Glomerular visceral epithelial cell (primary cell): ENCODE data around the gene LAMA4.

Experiments used
- DNase-seq: peaks from one replicate; pipeline ENCODE4 v3.0.0-alpha.2; 2016; ENCODE audit errors: extremely low spot score

Gene LAMA4

DNA sequence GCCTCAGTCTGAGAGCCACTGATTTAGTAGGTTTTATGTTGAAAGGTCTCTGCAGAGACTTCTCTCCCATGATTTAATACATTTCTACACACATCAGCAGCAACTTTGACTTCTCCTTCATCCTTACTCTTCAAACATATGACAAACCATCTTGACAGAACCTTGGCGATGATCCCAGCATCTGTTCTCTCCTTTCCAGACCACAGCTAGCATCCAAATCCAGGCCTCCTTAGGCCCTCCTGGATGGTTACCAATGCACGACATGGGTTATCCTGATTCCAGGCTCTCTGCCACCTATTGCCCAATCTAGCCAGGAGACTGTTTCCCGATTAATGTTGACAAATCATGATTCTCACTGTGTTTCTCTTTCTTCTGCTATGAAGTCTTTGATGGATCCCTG is 16.8 kb downstream of the LAMA4 start:
- peak; percentile 35 for DNase-seq

DNA sequence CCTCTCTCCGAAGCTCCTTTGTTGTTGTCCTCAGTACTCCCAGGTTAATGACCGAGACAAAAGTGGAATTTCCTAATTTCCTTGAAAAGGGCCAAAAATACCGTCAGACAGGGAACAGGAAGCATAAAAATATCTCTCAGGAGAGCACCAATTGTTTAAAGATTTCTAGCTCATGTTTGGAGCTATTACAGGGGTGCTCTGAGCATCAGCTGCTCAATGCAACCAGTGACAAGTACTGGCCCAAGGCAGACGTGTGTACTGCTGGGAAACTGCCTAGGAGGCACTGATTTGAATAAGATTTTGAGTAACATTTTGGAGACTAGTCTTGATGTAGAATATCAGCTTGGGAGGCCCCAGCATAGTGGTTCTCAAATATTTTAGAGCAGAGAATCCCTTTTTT is 17.3 kb downstream of the LAMA4 start:
- no peak for DNase-seq

DNA sequence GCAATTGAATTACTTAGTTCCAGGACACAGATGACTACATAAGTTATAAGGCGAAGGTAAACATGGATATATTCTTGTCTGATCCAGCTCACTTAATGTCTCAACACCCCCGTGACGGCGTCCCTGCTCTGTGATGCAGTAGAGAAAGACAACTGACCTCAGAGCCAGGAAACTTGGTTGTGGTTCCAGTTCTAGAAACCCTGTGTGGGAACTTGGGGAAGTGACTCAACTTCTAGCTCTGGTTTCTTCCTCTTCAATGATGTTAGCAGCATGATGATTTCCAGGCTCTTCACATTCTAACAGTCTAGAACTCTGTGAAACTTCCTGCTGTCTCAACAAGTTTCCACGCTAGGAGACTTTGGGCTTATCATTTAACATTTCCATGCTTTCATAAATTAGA is 18.4 kb downstream of the LAMA4 start:
- DNase-seq, result no peak

DNA sequence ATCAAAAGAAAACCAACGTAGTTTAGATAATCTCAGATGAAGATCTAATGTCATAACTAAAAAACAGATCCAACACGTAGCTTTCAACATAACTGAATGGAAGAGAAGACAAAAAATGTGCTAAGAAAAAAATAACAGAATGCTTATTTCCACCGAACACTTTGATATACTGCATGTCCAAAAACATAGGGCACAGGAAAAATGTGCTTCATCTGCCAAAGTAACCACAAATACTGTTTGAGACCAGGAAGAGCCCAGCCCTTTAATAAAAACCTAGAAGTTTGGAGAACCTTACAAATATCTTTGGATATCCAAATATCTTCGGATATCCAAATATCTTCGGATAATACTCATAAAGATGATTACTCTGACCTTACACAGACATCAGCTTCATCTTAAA is 19.8 kb downstream of the LAMA4 start:
- no peak for DNase-seq

DNA sequence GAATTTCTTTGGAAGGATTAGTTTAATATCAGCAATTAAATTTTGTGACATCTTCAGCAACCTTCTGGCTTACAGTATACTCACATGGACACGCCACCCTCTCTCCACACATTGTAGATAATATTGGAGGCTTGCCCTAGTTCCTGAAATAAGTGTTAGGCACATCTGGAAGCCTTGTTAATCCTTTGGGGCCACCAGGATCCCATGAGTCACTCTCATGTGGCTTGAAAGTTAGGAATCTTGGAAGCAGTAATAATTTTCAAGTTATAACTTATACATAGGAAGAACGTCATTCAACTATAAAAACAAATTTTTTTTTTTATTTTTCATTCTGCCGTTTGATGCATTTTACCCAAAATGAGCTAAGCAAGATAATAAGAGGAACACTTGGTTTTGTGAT is 20.5 kb downstream of the LAMA4 start:
- DNase-seq, result no peak

DNA sequence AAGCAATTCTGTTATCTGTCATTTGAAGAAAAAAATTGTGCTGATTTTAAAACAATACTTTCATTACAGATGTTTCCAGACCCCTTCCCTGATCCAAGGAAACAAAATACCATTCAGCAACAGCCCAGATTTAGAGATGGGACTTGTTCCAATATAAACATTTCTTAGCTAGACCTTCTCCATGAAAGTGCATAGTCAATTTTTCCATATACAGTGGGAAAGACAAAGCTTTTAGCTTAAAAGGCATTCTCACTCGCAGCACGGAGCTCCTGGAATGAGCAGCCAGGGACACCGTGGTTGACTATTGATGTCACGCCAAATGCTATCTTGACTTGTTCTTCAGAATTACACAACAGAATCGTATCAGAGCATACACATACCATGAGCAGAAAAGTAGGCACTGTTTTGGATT is 21.5 kb downstream of the LAMA4 start:
- no peak for DNase-seq

DNA sequence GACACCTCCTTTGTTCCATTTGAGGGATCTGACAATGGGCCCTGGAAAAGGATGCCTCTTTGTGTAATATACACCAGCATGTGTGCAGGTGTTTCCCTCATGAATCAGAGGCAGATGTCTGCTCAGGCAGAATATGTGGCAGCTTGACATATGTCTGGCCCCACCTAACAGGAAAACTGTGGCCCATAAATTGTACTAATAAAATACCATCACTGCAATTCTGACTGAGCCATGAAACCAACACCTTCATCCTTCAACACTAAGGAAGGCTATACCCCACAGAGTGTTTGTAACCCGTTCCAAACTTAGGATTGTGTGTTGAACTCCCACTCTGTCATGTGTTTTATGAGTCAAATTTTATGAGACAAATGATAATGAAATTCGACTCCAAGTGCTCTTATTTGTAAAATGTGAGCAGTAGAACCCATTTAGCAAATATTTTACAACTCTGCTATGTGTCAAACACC is 22.7 kb downstream of the LAMA4 start:
- no peak for DNase-seq

DNA sequence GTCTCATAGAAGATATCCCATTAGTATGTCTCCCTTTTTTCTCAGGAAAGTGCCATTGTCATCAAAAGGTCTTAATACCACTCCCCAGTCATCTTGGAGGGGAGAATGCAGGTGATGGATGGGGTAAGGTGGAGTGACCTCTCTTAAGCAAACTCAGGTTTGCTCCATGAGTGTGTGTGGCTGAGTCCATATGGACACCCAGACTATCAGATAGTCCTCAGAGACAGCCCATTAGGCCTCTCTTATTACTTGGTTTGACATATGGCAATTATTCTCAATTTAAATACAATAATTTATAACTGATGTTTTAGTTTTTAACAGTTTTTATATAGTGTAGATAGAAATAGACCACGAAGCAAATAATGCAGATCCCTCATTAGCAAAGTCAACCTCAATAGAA is 23.2 kb downstream of the LAMA4 start:
- no peak for DNase-seq

DNA sequence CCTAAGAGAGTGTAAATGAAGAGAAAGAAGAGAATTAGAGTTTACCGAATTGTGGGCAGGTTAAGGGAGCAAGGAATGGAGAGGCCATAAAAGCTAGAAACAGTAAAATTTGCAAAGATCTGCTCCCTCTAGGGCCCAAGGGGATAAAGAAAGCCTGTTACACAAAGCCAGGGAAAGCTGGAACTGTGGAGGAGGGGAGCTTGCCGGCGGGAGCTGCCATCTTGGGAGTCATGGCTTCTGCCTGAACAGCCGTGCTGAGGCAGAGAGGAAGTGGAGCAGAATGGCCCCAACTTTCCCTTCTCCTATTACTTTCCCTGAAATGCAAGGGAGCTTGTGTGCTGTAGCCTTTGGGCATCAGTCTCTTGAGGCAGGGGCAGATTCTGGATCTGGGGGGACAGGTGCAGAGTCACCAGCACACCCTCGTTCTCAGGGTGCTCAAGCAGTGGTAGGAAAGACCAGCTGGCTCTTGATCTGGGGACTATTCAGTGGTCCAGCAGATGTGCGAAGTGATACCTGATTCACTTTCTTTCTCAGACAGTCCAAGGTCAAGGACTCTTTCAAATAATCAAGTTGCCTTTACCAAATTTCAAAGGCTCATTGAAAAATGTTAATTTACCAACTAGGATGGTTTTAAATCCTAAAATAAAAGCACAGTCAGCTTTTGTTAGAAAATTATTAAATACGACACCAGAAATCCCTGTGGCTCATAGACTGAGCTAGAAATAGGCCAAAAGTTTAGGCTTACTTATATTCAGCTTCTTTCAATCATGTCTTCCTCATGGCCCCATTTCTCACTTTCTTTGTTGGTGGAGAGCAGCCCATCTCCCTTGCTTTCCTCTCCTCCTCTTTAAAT is 25.7 kb downstream of the LAMA4 start:
- no peak for DNase-seq

DNA sequence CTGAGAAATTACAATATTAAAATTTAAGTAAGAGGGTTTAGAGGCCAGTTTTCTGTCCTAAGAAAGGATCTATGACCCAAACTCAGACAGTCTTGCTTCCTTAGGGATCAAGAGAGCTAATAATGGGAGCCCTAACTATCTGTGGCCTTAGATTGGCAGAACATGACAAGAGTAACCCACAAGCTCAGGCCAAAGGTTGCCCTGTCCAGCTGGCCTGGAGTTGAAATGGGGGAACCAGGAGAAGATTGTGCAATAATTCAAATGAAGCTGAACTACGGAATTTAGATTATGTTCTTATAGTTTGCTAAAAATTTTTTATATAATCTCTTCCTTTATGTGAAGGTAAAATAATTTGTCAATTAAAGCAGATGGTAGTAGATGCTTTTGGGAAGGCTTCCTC is 26.4 kb downstream of the LAMA4 start:
- no peak for DNase-seq

DNA sequence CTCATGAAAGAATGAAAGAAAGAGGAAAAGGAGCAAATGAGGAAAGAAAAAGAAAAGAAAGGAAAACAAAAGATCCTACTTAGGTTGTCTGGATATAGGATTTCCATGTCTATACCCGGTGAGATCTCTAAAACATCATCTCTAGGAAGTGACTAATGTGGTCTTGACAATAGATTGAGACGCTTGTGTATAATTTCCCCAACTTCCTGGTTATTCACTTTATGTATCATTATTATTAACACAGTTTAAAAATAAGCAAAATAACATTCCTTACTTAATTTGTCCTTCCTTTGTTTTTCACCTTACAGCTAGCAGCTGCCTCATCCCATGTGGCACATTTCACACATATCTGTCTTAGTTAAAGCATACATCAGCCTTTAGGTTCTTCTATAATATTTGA is 27.0 kb downstream of the LAMA4 start:
- DNase-seq, result no peak

DNA sequence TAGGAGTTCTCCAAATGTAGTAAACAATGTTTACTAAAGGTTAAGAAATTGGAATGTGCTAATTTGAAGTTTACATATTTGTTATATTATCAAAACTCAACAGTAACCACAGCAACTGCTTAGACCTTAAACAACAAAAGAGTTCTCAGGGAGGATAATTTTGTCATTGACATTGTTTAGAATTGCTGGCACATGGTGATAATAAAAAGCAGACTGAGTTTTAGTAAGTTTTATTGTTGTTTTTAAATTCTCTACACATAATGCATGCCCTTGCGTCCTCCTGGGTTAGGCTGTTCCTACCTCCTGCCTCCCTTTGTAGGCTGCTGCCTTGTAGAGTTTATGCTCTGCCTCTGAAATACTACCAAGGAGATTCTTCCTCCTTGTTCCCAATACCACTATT is 28.7 kb downstream of the LAMA4 start:
- no peak for DNase-seq

DNA sequence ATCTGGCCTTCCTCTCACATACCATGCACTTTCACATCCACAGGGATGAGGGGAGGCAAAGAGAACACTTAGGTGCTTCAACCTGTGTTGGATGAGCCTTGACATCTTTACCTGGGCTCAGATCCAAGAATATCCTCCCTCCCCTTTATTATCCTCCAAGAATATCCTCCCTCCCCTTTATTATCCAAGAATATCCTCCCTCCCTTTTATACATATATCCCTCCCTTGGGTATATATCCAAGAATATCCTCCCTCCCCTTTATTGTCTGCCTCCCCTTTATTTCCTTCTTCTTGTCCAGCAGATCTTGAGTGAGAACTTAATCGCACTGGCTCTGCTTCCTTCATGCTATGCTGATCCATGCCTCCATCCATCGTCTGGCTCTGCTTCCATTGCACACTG is 30.3 kb downstream of the LAMA4 start:
- no peak for DNase-seq

DNA sequence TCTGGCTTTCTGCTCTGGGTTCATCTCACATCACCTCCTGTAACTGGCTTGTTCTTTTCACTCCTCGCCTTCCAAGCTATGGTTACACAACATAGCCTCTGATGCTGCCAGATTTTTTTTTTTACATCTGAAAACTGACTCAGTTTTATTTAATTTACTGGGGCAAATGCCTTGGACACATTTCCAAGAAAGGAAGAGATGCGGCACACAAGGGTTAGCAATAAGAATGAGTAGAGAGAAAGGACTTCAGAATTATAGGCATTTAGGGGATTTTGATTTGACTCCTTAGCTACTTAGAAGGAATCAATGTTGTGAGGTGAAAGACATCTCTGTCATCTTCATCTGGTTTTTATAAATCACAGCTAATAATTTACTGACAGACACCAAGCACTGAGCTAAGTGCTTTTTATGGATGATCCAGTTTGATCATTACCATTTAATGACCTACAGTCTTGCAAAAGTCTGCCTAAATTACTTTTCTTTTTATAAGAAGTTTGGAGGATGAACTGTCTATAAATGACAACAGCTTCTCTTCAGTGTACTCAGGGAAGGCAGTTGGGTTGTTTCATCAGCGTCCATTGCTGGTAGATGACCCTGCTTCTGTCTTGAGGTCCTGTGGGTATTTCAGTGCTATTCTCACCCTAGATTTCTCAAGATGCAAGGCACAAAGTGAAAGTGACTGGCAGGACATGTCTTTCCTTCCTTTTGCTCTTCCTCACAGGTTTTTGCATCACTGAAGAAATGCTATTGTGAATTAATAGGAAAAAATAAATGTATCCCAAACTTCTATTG is 31.1 kb downstream of the LAMA4 start:
- no peak for DNase-seq

DNA sequence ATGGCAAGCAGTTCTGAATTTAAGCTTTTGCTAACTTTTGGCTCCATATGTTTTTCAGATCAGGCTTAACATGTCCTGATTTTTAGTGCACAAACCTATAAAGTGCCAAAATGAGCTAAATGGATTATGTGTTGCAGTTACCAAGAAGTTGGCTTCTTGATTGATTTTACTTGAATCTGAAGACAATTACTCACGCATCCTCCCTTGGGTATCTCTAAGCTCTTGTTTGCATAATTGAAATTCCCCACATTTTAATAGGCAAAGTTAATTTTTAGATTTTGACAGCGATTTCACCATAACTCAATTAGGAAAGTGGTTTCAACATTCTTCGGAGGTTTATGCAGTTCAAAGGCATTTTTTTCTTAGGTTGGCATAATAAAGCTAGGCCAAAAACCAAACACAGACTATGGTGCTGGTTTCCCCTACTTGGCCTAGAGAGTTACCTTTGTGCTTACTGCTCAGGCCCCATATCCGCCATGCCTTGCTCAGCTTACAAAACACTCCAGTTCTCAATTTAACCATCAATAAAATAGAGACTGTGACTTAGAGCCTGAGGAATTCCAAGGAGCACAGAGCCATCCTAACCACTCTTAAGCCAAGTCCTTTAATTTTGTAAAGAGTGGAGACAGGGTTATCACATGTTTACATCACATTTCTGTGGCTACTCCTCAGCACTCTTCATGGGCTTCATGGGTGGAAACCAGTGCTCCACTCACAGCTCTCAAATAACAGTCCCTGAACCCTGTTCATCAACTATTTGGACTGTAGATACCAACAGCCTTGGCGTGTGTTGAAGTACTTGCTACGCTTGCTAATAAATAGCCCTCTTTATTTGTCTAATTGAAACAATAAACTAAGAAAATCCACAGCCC is 32.1 kb downstream of the LAMA4 start:
- no peak for DNase-seq

DNA sequence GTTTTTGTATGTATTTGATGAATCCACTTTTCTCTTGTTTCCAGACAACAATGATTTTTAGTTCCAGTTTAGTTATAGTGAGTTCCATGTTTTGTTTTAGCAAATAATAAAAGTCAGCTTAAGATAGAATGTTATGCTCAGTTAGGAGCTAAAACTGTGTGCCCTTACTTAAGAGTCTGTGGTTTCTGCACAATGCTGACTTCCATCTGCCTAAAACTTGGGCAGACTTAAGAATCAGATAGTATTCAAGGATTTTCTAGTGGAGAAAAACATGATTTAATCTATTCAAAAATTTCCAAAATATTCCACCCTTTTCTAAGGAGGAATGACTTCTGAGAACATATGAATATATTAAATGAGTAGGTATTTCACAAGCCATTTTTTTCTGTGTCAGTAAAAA is 32.8 kb downstream of the LAMA4 start:
- no peak for DNase-seq

DNA sequence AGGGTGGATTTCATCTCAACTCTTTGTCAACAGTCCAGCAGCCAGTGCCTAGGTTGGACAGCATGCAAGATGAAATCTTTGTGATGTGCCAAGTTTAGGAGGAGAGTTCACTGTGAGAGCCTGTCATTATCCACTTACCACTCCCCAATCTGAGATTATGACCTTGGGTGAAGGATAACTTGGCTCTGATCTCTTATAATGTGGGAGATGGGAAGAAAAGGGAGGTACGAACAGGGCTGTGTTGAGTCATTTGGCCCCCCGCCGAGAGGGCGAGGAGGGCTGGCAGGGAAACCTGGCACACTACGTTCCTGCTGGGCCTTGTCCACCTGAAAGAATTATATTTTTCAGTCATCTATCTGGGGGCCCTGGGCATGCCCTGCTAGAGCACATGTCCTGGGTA is 35.8 kb downstream of the LAMA4 start:
- no peak for DNase-seq

DNA sequence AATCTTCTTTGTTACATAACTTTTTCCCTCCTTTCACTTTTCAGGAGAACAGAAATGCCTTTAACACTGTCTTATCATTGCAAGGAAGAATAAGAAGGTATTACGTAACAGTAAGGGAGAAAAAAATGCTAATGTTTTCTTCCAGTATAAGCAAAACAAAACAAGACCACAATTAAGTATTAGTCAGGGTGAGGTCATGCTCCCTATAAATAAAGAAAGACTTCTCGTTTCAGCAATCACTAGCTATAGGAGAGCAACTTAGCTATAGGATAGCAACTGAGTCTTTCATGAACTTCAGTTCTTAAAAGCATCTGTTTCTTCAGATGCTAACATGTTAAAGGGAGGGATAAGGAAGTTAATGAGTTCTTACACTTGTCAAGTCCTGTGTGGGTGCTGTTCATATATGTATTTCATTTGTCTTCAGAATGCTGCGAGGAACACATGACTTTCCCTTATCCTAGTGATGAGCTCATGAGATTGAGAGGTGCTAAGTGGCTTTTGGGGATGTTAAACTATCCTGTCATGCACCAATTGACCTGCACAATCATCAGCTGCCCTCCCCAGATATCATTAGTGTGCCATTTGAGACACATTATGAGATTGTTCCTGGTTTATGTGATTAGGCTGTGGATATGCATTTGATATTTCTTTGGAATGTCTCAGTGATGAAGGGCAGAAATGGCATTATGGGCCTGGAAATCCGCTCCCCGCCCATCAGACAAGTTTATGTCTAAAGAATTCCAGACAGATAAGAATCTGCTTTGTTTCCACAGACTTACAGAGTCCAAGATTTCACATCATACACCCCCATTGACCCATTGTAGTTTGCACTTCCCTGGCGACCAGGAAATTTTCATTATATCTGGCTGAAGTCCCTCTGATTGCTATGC is 37.5 kb downstream of the LAMA4 start:
- no peak for DNase-seq

DNA sequence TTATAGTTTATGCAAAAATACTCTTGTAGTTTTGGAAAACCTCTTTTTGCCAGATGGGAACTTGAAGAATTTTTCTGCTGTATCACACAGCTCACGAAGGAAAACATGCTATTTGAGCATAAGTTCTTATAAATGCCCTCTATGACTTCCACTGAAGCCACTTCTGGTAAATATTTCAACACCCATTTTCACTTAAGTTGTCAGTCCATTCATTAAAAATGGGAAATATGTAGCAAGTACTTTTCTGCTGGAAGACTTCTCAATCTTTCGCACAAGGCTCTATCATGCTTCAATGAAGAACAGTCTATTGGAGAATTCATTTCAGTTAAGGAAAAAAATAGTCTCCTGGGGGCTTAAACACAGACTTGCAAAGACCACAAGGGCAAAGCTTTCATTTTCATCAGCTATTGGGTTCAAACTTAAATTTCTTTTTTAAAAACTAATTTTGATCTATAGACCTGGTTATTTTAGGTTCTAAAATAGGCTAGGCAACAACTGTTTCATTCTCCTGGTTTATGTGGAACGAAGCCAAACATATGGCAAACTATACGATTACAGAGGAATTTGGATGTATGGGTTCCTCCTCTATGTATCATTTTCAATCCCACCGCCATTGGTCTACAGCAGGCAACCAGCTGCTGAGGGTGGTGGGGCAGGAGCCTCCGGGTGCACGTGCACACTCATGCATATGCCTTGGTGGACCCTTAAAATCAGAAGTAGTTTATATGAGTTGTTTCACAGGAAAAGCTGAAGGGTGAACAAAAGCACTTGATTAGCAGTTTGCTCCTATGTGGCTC is 38.7 kb downstream of the LAMA4 start:
- no peak for DNase-seq

DNA sequence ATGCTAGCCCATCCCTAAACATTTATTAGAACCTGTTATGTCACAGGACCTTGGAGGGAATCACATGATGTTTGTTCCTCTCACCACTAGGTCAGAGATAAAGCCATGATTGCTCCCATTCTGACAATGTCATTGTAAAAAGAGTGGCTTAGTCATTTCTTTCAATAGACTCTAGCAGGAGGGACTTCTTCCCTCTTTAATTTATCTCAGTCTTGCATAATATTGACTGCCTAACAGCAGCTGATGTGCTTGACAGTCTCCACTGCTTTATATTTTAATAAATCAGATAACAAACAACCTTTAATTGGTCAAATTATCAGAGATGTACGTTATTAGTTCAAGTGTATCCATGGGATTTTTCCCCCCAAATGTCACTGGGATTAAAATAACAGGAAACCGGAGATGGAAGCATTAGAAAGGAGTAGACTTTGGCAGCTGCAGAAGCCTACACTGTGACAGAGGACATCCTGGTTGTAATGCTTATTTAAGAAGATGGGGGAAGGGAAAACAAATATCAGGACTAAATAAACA is 39.6 kb downstream of the LAMA4 start:
- DNase-seq, result no peak
